Fibroblast of peridontal ligament (primary cell): ENCODE results near the gene LILRA5.
"Not testable (repeated sequence)": the region's sequence is repeated elsewhere in the genome, so short reads cannot be mapped to it uniquely, and the experiment has no call there.

ENCODE experiments used
- DNase-seq: peaks from one replicate; pipeline ENCODE4 v3.0.0-alpha.2; 2010; ENCODE audit errors: extremely low read depth

The LILRA5 gene

GRCh38 chr19:54273821-54274220 lies 39.1 kb downstream of the LILRA5 start:
- DNase-seq, result no peak

- DNase-seq, result not testable (repeated sequence)
These were observed 40.8 kb downstream of the LILRA5 start for GRCh38 chr19:54272181-54272580.

GRCh38 chr19:54271587-54271986 lies 41.4 kb downstream of the LILRA5 start:
- DNase-seq, result not testable (repeated sequence)

GRCh38 chr19:54271106-54271505 lies 41.9 kb downstream of the LILRA5 start:
- DNase-seq, result no peak

- no peak for DNase-seq
These were observed 44.0 kb downstream of the LILRA5 start for GRCh38 chr19:54268936-54269335.

- peak; percentile 49 for DNase-seq
These were observed 46.8 kb downstream of the LILRA5 start for GRCh38 chr19:54266133-54266532.

- no peak for DNase-seq
These were observed 50.5 kb downstream of the LILRA5 start for GRCh38 chr19:54262470-54262869.

GRCh38 chr19:54262066-54262465 lies 50.9 kb downstream of the LILRA5 start:
- no peak for DNase-seq

GRCh38 chr19:54257116-54257480 lies 55.9 kb downstream of the LILRA5 start, which contains the start of gene LILRB5:
LILRB5 (minus strand) TSS chr19:54257273; CDS start chr19:54257193, 80 bp downstream.
- no peak for DNase-seq
